ENCODE measurements around the gene PCDHGA9.

DNA sequence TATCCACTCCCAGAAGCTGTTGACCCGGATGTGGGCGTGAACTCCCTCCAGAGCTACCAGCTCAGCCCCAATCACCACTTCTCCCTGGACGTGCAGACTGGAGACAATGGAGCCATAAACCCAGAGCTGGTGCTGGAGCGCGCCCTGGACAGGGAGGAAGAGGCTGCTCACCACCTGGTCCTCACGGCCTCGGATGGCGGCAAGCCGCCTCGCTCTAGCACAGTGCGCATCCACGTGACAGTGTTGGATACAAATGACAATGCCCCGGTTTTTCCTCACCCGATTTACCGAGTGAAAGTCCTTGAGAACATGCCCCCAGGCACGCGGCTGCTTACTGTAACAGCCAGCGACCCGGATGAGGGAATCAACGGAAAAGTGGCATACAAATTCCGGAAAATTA is 9.3 kb upstream of the PCDHGA9 start:
- TF ChIP-seq CTCF (IDR thresholded peaks at IDR 0.05) (no peak), POLR2A (IDR thresholded peaks at IDR 0.05) (no peak), POLR2AphosphoS5 (IDR thresholded peaks at IDR 0.05) (no peak)

Measured in breast epithelium (tissue), 3 donors.